Activated T-cell treated with anti-CD3 and anti-CD28 coated beads for 24 hours (primary cell): ENCODE data around the gene SLC6A11.

ENCODE experiments used
- DNase-seq: peaks from one replicate; pipeline ENCODE4 v3.0.0-alpha.2; 2020; ENCODE audit warnings: low read depth

SLC6A11 gene

GRCh38 chr3:10930666-10931040, 114.6 kb downstream of the SLC6A11 start:
- no peak for DNase-seq

GRCh38 chr3:10932596-10932995, 116.6 kb downstream of the SLC6A11 start:
- no peak for DNase-seq

- no peak for DNase-seq
Observed at GRCh38 chr3:10933021-10933420, 117.0 kb downstream of the SLC6A11 start.

- DNase-seq: no peak
Observed at GRCh38 chr3:10933470-10933804, 117.4 kb downstream of the SLC6A11 start.

- no peak for DNase-seq
Observed at GRCh38 chr3:10933805-10934481, 117.9 kb downstream of the SLC6A11 start.

- DNase-seq: no peak
Observed at GRCh38 chr3:10935028-10935427, 119.0 kb downstream of the SLC6A11 start.

- no peak for DNase-seq
Observed at GRCh38 chr3:10935846-10936631, 120.0 kb downstream of the SLC6A11 start.

- DNase-seq: no peak
Observed at GRCh38 chr3:10936686-10937085, 120.7 kb downstream of the SLC6A11 start.

GRCh38 chr3:10937141-10937825, 121.3 kb downstream of the SLC6A11 start:
- DNase-seq: no peak

GRCh38 chr3:10939556-10939955, 123.5 kb downstream of the SLC6A11 start:
- DNase-seq: no peak

- no peak for DNase-seq
Observed at GRCh38 chr3:10940106-10940505, 124.1 kb downstream of the SLC6A11 start.

- no peak for DNase-seq
Observed at GRCh38 chr3:10941972-10942371, 125.9 kb downstream of the SLC6A11 start.

- DNase-seq: no peak
Observed at GRCh38 chr3:10942690-10943205, 126.7 kb downstream of the SLC6A11 start.

GRCh38 chr3:10944866-10945265, 128.8 kb downstream of the SLC6A11 start:
- no peak for DNase-seq

- DNase-seq: peak; percentile 19
Observed at GRCh38 chr3:10945683-10946287, 129.8 kb downstream of the SLC6A11 start.

- no peak for DNase-seq
Observed at GRCh38 chr3:10946526-10946925, 130.5 kb downstream of the SLC6A11 start.

- DNase-seq: no peak
Observed at GRCh38 chr3:10948326-10948725, 132.3 kb downstream of the SLC6A11 start.

- no peak for DNase-seq
Observed at GRCh38 chr3:10949197-10949596, 133.2 kb downstream of the SLC6A11 start.

- no peak for DNase-seq
Observed at GRCh38 chr3:10950476-10951294, 134.7 kb downstream of the SLC6A11 start.

- DNase-seq: no peak
Observed at GRCh38 chr3:10951295-10951926, 135.4 kb downstream of the SLC6A11 start.

- no peak for DNase-seq
Observed at GRCh38 chr3:10952525-10952924, 136.5 kb downstream of the SLC6A11 start.
